ENCODE measurements around the gene USH1C. TPM values are rescaled to one million over a fixed set of nuclear protein-coding genes. Genes with fewer than 3 reads are reported as not detected.

The USH1C gene
- total RNA-seq, 2 donors from 2014 or later, result 12.7 to 20.8 TPM

DNA sequence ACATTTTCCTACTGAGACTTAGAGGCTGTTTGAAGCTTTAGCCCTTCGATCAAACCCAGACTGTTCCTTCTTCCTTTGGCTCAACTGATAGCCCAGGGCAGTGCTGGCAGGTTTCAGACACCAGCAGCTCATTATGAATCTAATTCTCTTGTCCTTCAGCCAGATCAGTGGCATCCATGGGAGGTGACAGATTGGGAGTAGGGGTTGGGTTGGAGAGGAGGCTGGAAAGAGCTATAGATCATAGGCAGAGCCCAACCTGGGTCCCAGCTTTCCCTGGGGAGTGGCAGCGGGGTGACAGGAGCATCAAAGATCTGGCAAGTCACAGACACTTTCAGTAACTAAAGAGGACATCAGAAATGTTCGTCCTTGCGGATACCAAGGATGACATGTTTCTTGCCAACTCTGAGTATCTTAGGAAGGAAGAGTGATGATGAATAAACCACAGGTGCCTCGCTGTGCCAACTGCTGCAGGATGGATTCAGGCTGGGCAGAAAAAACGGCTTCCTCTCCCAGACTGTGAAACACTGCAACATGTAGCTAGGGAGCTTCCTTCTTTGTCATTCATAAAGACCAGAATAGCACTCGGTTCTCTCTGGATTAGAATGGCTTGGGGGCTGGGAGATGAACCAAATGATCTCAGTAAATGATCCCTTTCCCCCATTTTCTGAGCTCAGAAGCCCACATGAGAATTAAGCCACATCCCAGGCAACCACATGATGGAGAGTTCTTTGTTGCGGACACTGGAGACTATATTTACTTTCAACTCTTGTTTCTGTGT lies 86.6 kb downstream of the USH1C start:
- intact Hi-C loops (cut with DNase I), result no loop called here

DNA sequence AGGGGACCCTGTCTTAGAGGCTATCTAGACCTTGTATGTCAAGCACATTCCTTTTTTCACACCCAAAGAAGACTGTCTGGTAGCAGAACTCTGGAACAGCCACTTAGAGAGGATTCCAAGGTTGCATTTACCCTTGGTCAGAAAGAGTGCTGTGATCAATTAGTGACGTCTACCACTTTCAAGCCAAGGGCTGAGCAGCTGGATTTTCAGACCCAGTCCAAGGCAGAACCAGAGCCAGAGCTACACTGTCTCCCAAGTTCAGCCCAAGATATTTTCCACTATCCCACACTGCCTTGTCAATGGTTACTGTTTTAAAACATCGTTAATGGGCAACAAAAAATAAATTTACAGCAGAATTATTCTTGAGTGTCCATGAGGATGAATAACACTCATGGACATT lies 91.5 kb downstream of the USH1C start:
- H3K36me3 ChIP-seq (replicated peaks in 1 of 2; ENCODE audit: insufficient read depth in 1 of 2, low read depth in 2 of 2), result no peaks in the 10 kb centered on the region
- no peaks in the 10 kb centered on the region for H3K27me3 ChIP-seq
- WGBS, 2 donors, result 66 to 79% methylated on average over 2 of the region's 2 CpGs
- intact Hi-C loops (cut with DNase I), result no loop called here
- H3K27ac ChIP-seq, result no peak overlapping the region
- H3K4me3 ChIP-seq, result no peak overlapping the region
- ATAC-seq, result no peak
- no peaks in the 10 kb centered on the region for H3K4me1 ChIP-seq
- no peak for DNase-seq
- TF ChIP-seq, protein P1, sequence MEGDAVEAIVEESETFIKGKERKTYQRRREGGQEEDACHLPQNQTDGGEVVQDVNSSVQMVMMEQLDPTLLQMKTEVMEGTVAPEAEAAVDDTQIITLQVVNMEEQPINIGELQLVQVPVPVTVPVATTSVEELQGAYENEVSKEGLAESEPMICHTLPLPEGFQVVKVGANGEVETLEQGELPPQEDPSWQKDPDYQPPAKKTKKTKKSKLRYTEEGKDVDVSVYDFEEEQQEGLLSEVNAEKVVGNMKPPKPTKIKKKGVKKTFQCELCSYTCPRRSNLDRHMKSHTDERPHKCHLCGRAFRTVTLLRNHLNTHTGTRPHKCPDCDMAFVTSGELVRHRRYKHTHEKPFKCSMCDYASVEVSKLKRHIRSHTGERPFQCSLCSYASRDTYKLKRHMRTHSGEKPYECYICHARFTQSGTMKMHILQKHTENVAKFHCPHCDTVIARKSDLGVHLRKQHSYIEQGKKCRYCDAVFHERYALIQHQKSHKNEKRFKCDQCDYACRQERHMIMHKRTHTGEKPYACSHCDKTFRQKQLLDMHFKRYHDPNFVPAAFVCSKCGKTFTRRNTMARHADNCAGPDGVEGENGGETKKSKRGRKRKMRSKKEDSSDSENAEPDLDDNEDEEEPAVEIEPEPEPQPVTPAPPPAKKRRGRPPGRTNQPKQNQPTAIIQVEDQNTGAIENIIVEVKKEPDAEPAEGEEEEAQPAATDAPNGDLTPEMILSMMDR (IDR thresholded peaks at IDR 0.05), result no peak
- no peak for TF ChIP-seq POLR2A (IDR thresholded peaks at IDR 0.05)
- no peaks in the 10 kb centered on the region for H3K9me3 ChIP-seq

More for the DNA sequence above, 86.6 kb downstream of the USH1C start:
- TF ChIP-seq POLR2A (IDR thresholded peaks at IDR 0.05), result no peak
- TF ChIP-seq, protein P1 (IDR thresholded peaks at IDR 0.05), result no peak
- Histone ChIP-seq H3K27me3 (no peaks in the 10 kb centered on the region), H3K27ac (no peak overlapping the region), H3K4me3 (no peak overlapping the region), H3K4me1 (no peaks in the 10 kb centered on the region), H3K9me3 (no peaks in the 10 kb centered on the region), H3K36me3 (replicated peaks in 1 of 2; ENCODE audit: insufficient read depth in 1 of 2, low read depth in 2 of 2) (no peaks in the 10 kb centered on the region)
- no peak for ATAC-seq
- no peak for DNase-seq
- 62 to 66% methylated on average over 8 of the region's 8 CpGs for WGBS, 2 donors

DNA sequence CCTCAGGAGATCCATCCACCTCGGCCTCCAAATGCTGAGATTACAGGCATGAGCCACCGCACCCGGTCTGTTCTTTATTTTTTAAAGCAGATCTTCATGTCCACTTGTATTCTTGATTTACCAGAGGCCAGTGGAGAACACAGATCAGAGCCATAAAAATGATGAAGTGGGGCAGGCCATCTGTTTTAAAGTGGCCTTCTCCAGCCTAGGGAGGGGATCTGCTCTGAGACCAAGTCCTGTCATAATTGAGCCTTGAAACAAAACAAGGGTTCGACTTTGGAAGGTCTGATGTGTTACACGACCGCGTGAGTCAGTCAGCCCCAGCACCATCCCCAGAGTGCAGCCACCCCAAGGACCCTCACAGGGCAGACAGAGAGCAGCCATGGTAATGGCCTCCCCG lies 95.1 kb downstream of the USH1C start:
- no peaks in the 10 kb centered on the region for H3K4me1 ChIP-seq
- ATAC-seq (no peak), DNase-seq (no peak)
- WGBS, 2 donors, result 81 to 87% methylated on average over 6 to 8 of the region's 8 CpGs
- intact Hi-C loops (cut with DNase I), result no loop called here
- TF ChIP-seq, protein P1 (IDR thresholded peaks at IDR 0.05), result no peak
- TF ChIP-seq POLR2A (IDR thresholded peaks at IDR 0.05), result no peak
- H3K9me3 ChIP-seq, result no peaks in the 10 kb centered on the region
- no peaks in the 10 kb centered on the region for H3K36me3 ChIP-seq (replicated peaks in 1 of 2; ENCODE audit: insufficient read depth in 1 of 2, low read depth in 2 of 2)
- no peak overlapping the region for H3K27ac ChIP-seq
- no peaks in the 10 kb centered on the region for H3K27me3 ChIP-seq
- H3K4me3 ChIP-seq, result no peak overlapping the region

DNA sequence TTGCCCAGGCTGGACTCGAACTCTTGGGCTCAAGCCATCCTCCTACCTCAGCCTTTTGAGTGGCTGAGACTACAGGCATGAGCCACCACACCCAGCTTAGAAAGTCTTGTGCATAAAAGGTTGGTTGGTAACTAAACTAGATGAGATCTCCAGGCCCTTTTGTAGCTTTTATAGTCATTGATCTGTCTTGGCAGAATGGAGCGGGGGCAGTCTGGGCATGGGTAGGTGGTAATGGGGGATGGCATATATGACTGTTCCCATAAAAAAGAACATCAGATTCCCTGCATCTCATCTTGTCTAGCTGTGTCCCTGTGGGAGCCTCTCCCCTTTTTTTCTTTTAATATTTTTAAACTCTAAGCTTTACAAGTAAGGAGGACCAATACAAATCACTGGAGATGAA lies 97.7 kb downstream of the USH1C start:
- intact Hi-C loops (cut with DNase I), result no loop called here
- 79 to 84% methylated on average over 2 of the region's 2 CpGs for WGBS, 2 donors
- Histone ChIP-seq H3K36me3 (replicated peaks in 1 of 2; ENCODE audit: insufficient read depth in 1 of 2, low read depth in 2 of 2) (no peaks in the 10 kb centered on the region), H3K9me3 (no peaks in the 10 kb centered on the region), H3K4me3 (no peak overlapping the region), H3K4me1 (no peaks in the 10 kb centered on the region), H3K27ac (no peak overlapping the region), H3K27me3 (no peaks in the 10 kb centered on the region)
- DNase-seq (no peak), ATAC-seq (no peak)
- TF ChIP-seq, protein P1 (IDR thresholded peaks at IDR 0.05), result no peak
- no peak for TF ChIP-seq POLR2A (IDR thresholded peaks at IDR 0.05)

Data from body of pancreas (tissue), 4 donors.